T follicular helper cell (primary cell): ENCODE measurements around the gene TSPAN8.
"Not testable (repeated sequence)": the region's sequence is repeated elsewhere in the genome, so short reads cannot be mapped to it uniquely, and the experiment has no call there.

Experiments
- DNase-seq: peaks from one replicate; pipeline ENCODE4 v3.0.0-alpha.2; 2020; ENCODE audit warnings: low read depth

The TSPAN8 gene

GRCh38 chr12:71164568-71165197, 6.9 kb upstream of the TSPAN8 start:
- no peak for DNase-seq

GRCh38 chr12:71164166-71164565, 6.4 kb upstream of the TSPAN8 start:
- no peak for DNase-seq

- DNase-seq, result no peak
These were observed 5.3 kb upstream of the TSPAN8 start for GRCh38 chr12:71162832-71163763.

- no peak for DNase-seq
These were observed 3.8 kb upstream of the TSPAN8 start for GRCh38 chr12:71161591-71161990.

GRCh38 chr12:71160585-71160984, 2.8 kb upstream of the TSPAN8 start:
- no peak for DNase-seq

- DNase-seq, result no peak
These were observed 2.1 kb upstream of the TSPAN8 start for GRCh38 chr12:71159878-71160277.

- no peak for DNase-seq
These were observed 1.5 kb upstream of the TSPAN8 start for GRCh38 chr12:71159264-71159663.

- no peak for DNase-seq
These were observed 623 bp upstream of the TSPAN8 start for GRCh38 chr12:71158361-71158882.

- no peak for DNase-seq
These were observed 2.6 kb downstream of the TSPAN8 start for GRCh38 chr12:71155225-71155624.

- no peak for DNase-seq
These were observed 4.9 kb downstream of the TSPAN8 start for GRCh38 chr12:71152851-71153250.

GRCh38 chr12:71150041-71150440, 7.8 kb downstream of the TSPAN8 start:
- not testable (repeated sequence) for DNase-seq

GRCh38 chr12:71144682-71145081, 13.1 kb downstream of the TSPAN8 start:
- DNase-seq, result no peak

GRCh38 chr12:71142956-71143355, 14.8 kb downstream of the TSPAN8 start:
- no peak for DNase-seq

GRCh38 chr12:71142016-71142415, 15.8 kb downstream of the TSPAN8 start:
- DNase-seq, result no peak

GRCh38 chr12:71141378-71141926, 16.3 kb downstream of the TSPAN8 start:
- DNase-seq, result no peak

GRCh38 chr12:71139153-71139735, 18.6 kb downstream of the TSPAN8 start:
- DNase-seq, result no peak

- DNase-seq, result no peak
These were observed 19.8 kb downstream of the TSPAN8 start for GRCh38 chr12:71138011-71138410.

- no peak for DNase-seq
These were observed 22.0 kb downstream of the TSPAN8 start for GRCh38 chr12:71135812-71136176.

GRCh38 chr12:71135077-71135811, 22.6 kb downstream of the TSPAN8 start:
- no peak for DNase-seq

- no peak for DNase-seq
These were observed 23.4 kb downstream of the TSPAN8 start for GRCh38 chr12:71134405-71134804.

- no peak for DNase-seq
These were observed 27.2 kb downstream of the TSPAN8 start for GRCh38 chr12:71130521-71131069.
